ENCODE results near the gene YIPF6. TPM values are rescaled to one million over a fixed set of nuclear protein-coding genes. Genes with fewer than 3 reads are reported as not detected.
"Not testable (repeated sequence)": the region's sequence is repeated elsewhere in the genome, so short reads cannot be mapped to it uniquely, and the experiment has no call there.

The YIPF6 gene
- total and polyA plus RNA-seq, 9 donors = 22.1 to 29.7 (median 26.5) TPM

GRCh38 chrX:68499543-68500504 lies 973 bp downstream of the YIPF6 start:
- no peak for DNase-seq
- WGBS (ENCODE audit: insufficient coverage) = 68% methylated on average over 9 of the region's 17 CpGs
- H3K36me3 ChIP-seq (ENCODE audit: control insufficient read depth, insufficient read depth, low read length) = peaks cover 4% of the 10 kb centered on the region
- H3K4me3 ChIP-seq (ENCODE audit: low read length) = peak overlapping the region; percentile 59
- H3K4me1 ChIP-seq (ENCODE audit: control insufficient read depth, insufficient read depth, low read length) = peaks cover 5% of the 10 kb centered on the region
- peak overlapping the region; percentile 98 for H3K27ac ChIP-seq (ENCODE audit: low read length)
- peaks cover 8% of the 10 kb centered on the region for H3K27me3 ChIP-seq (ENCODE audit: control insufficient read depth, insufficient read depth, low read length)
- no peaks in the 10 kb centered on the region for H3K9me3 ChIP-seq (replicated peaks; ENCODE audit: control insufficient read depth, low read depth, low read length)

- Histone ChIP-seq H3K36me3 (ENCODE audit: control insufficient read depth, insufficient read depth, low read length) (peaks cover 4% of the 10 kb centered on the region), H3K4me1 (ENCODE audit: control insufficient read depth, insufficient read depth, low read length) (peaks cover 3% of the 10 kb centered on the region), H3K9me3 (replicated peaks; ENCODE audit: control insufficient read depth, low read depth, low read length) (no peaks in the 10 kb centered on the region), H3K27ac (ENCODE audit: low read length) (no peak overlapping the region), H3K4me3 (ENCODE audit: low read length) (no peak overlapping the region), H3K27me3 (ENCODE audit: control insufficient read depth, insufficient read depth, low read length) (peaks cover 8% of the 10 kb centered on the region)
- 71% methylated on average over 4 of the region's 11 CpGs for WGBS (ENCODE audit: insufficient coverage)
- DNase-seq = no peak
Measured at GRCh38 chrX:68503836-68504636, 5.2 kb downstream of the YIPF6 start.

- Histone ChIP-seq H3K4me1 (ENCODE audit: control insufficient read depth, insufficient read depth, low read length) (no peaks in the 10 kb centered on the region), H3K27ac (ENCODE audit: low read length) (no peak overlapping the region), H3K4me3 (ENCODE audit: low read length) (no peak overlapping the region), H3K9me3 (replicated peaks; ENCODE audit: control insufficient read depth, low read depth, low read length) (no peaks in the 10 kb centered on the region), H3K36me3 (ENCODE audit: control insufficient read depth, insufficient read depth, low read length) (peaks cover 4% of the 10 kb centered on the region), H3K27me3 (ENCODE audit: control insufficient read depth, insufficient read depth, low read length) (peaks cover 10% of the 10 kb centered on the region)
- no CpG with 5 or more reads among the region's 2 CpGs for WGBS (ENCODE audit: insufficient coverage)
- DNase-seq = no peak
Measured at GRCh38 chrX:68506649-68507048, 7.8 kb downstream of the YIPF6 start.

GRCh38 chrX:68508799-68509198 lies 9.9 kb downstream of the YIPF6 start:
- no peaks in the 10 kb centered on the region for H3K9me3 ChIP-seq (replicated peaks; ENCODE audit: control insufficient read depth, low read depth, low read length)
- peaks cover 8% of the 10 kb centered on the region for H3K27me3 ChIP-seq (ENCODE audit: control insufficient read depth, insufficient read depth, low read length)
- no peak for DNase-seq
- no peaks in the 10 kb centered on the region for H3K4me1 ChIP-seq (ENCODE audit: control insufficient read depth, insufficient read depth, low read length)
- H3K36me3 ChIP-seq (ENCODE audit: control insufficient read depth, insufficient read depth, low read length) = no peaks in the 10 kb centered on the region
- WGBS (ENCODE audit: insufficient coverage) = 60% methylated on average over 2 of the region's 2 CpGs
- H3K4me3 ChIP-seq (ENCODE audit: low read length) = no peak overlapping the region
- H3K27ac ChIP-seq (ENCODE audit: low read length) = no peak overlapping the region

- no peaks in the 10 kb centered on the region for H3K4me1 ChIP-seq (ENCODE audit: control insufficient read depth, insufficient read depth, low read length)
- no peaks in the 10 kb centered on the region for H3K9me3 ChIP-seq (replicated peaks; ENCODE audit: control insufficient read depth, low read depth, low read length)
- H3K4me3 ChIP-seq (ENCODE audit: low read length) = no peak overlapping the region
- no CpG with 5 or more reads among the region's 3 CpGs for WGBS (ENCODE audit: insufficient coverage)
- H3K36me3 ChIP-seq (ENCODE audit: control insufficient read depth, insufficient read depth, low read length) = peaks cover 3% of the 10 kb centered on the region
- H3K27ac ChIP-seq (ENCODE audit: low read length) = no peak overlapping the region
- peaks cover 7% of the 10 kb centered on the region for H3K27me3 ChIP-seq (ENCODE audit: control insufficient read depth, insufficient read depth, low read length)
- peak; percentile 61 for DNase-seq
Measured at GRCh38 chrX:68511255-68511654, 12.4 kb downstream of the YIPF6 start.

- H3K4me1 ChIP-seq (ENCODE audit: control insufficient read depth, insufficient read depth, low read length); H3K27me3 ChIP-seq (ENCODE audit: control insufficient read depth, insufficient read depth, low read length); H3K4me3 ChIP-seq (ENCODE audit: low read length); DNase-seq; H3K36me3 ChIP-seq (ENCODE audit: control insufficient read depth, insufficient read depth, low read length); H3K9me3 ChIP-seq (replicated peaks; ENCODE audit: control insufficient read depth, low read depth, low read length); H3K27ac ChIP-seq (ENCODE audit: low read length): not testable (repeated sequence)
- no CpG with 5 or more reads among the region's 2 CpGs for WGBS (ENCODE audit: insufficient coverage)
Measured at GRCh38 chrX:68524680-68525079, 25.8 kb downstream of the YIPF6 start.

- DNase-seq = peak; percentile 49
- Histone ChIP-seq H3K4me3 (ENCODE audit: low read length) (no peak overlapping the region), H3K27me3 (ENCODE audit: control insufficient read depth, insufficient read depth, low read length) (no peaks in the 10 kb centered on the region), H3K36me3 (ENCODE audit: control insufficient read depth, insufficient read depth, low read length) (peaks cover 11% of the 10 kb centered on the region), H3K27ac (ENCODE audit: low read length) (no peak overlapping the region), H3K4me1 (ENCODE audit: control insufficient read depth, insufficient read depth, low read length) (no peaks in the 10 kb centered on the region), H3K9me3 (replicated peaks; ENCODE audit: control insufficient read depth, low read depth, low read length) (no peaks in the 10 kb centered on the region)
- WGBS (ENCODE audit: insufficient coverage) = no CpG with 5 or more reads among the region's 1 CpG
Measured at GRCh38 chrX:68532831-68533533, 34.1 kb downstream of the YIPF6 start.

- Histone ChIP-seq H3K4me3 (ENCODE audit: low read length) (no peak overlapping the region), H3K27ac (ENCODE audit: low read length) (peak overlapping the region; percentile 8), H3K36me3 (ENCODE audit: control insufficient read depth, insufficient read depth, low read length) (peaks cover 11% of the 10 kb centered on the region), H3K9me3 (replicated peaks; ENCODE audit: control insufficient read depth, low read depth, low read length) (no peaks in the 10 kb centered on the region), H3K27me3 (ENCODE audit: control insufficient read depth, insufficient read depth, low read length) (no peaks in the 10 kb centered on the region), H3K4me1 (ENCODE audit: control insufficient read depth, insufficient read depth, low read length) (no peaks in the 10 kb centered on the region)
- DNase-seq = peak; percentile 35
- WGBS (ENCODE audit: insufficient coverage) = no CpG with 5 or more reads among the region's 2 CpGs
Measured at GRCh38 chrX:68533656-68534055, 34.8 kb downstream of the YIPF6 start.

- Histone ChIP-seq H3K36me3 (ENCODE audit: control insufficient read depth, insufficient read depth, low read length) (peaks cover 10% of the 10 kb centered on the region), H3K4me3 (ENCODE audit: low read length) (no peak overlapping the region), H3K27me3 (ENCODE audit: control insufficient read depth, insufficient read depth, low read length) (no peaks in the 10 kb centered on the region), H3K4me1 (ENCODE audit: control insufficient read depth, insufficient read depth, low read length) (no peaks in the 10 kb centered on the region), H3K9me3 (replicated peaks; ENCODE audit: control insufficient read depth, low read depth, low read length) (no peaks in the 10 kb centered on the region), H3K27ac (ENCODE audit: low read length) (no peak overlapping the region)
- no peak for DNase-seq
- 69% methylated on average over 2 of the region's 4 CpGs for WGBS (ENCODE audit: insufficient coverage)
Measured at GRCh38 chrX:68534691-68535090, 35.8 kb downstream of the YIPF6 start.

- H3K27me3 ChIP-seq (ENCODE audit: control insufficient read depth, insufficient read depth, low read length) = no peaks in the 10 kb centered on the region
- H3K4me1 ChIP-seq (ENCODE audit: control insufficient read depth, insufficient read depth, low read length) = no peaks in the 10 kb centered on the region
- DNase-seq = no peak
- no peak overlapping the region for H3K4me3 ChIP-seq (ENCODE audit: low read length)
- H3K27ac ChIP-seq (ENCODE audit: low read length) = no peak overlapping the region
- no CpG with 5 or more reads among the region's 1 CpG for WGBS (ENCODE audit: insufficient coverage)
- H3K36me3 ChIP-seq (ENCODE audit: control insufficient read depth, insufficient read depth, low read length) = no peaks in the 10 kb centered on the region
- H3K9me3 ChIP-seq (replicated peaks; ENCODE audit: control insufficient read depth, low read depth, low read length) = no peaks in the 10 kb centered on the region
Measured at GRCh38 chrX:68536429-68536828, 37.6 kb downstream of the YIPF6 start.

Measured in muscle of leg (tissue), 11 donors.